ENCODE measurements around the gene NAV3.

The NAV3 gene

DNA sequence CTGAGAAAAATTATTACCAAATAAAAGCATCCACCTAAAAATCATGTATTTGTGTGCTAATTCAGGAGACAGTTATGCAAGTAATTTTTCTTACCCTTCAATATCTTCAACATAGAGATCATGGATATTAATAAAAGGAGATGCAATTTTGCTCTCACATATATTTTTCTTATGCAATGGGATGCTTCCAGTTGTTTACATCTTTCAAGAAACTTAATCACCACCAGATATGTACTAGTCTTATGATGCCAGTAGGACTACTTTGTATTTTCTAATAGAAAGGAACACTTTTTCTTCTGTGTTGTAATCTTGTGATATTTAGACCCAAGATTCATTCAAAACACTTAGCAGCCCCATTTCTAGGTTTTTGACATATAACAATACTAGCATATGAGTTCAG, 107.6 kb downstream of the NAV3 start:
- no peak for DNase-seq

DNA sequence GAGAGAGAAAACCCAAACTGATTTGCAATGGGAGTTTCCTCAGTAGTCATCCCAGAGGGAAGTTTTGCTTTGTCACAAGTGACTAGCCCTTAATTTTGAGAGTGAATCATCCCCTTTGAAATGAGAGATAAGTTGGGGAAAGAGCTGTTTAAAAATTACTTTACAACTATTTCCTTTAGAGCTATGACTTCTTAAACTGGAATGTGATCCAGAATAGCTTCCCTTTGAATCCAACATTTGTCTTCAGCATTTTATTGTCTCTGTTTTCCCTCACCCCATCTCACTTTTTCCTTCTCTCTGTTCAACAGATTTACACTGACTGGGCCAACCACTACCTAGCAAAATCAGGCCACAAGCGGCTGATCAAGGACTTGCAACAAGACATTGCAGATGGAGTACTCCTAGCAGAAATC, 109.3 kb downstream of the NAV3 start:
- no peak for DNase-seq

DNA sequence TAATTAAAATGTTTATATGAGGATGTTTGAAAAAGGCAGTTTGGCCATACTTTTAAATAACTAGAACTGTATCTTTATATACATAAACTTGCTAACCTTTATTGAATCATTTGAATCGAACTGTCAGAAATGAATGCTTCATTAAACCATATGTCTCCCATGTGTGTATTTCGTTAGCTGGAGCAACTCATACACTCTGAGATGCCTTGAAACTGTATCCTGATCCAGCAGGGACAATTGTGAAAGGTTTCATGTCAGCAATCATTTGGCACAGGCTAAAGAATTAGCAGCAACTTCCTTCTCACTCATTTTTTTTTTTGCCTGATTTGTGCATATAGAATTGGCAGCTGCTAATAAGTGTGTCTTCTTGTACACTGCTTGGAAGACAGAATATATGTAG, 109.9 kb downstream of the NAV3 start:
- DNase-seq = no peak

- DNase-seq = no peak
Observed at GRCh38 chr12:77941401-77941800, 110.7 kb downstream of the NAV3 start.

DNA sequence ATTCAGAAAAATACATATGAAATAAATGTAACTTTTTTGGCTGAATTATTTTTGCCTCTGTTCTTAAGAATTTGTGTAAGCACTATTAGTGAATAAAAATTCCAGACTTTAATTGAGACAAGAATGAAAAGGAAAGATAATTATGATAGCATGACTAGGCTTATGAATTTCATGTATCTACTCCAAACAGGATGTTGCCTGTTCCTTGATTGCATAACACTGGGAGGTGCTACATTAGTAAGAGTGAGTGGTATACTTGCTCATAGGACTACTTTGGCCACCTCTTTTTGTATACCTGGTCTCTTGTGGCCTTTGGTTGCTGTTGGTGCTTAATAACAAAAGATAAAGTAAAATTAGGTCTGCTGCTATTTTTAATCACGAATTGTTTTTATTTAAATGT, 112.8 kb downstream of the NAV3 start:
- DNase-seq = no peak

- no peak for DNase-seq
Observed at GRCh38 chr12:77946541-77947061, 115.9 kb downstream of the NAV3 start.

DNA sequence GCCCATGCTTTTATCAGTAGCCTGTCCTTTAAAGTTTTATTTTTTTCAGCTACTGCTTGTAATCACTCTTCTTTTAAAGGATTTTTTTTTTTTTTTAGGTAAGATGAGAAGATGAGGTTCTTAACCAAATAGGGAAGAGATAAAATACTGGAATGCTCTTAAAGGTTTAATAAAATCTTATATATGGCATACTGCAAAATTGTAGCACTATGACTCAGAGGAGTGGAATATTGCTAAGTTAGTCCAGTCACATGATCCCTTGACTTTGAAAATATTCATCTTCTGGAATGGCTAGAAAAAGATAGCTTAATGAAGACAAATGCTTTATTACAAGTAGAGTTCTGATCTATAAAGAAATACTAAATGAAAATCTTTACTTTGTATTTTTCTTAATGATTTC, 116.6 kb downstream of the NAV3 start:
- DNase-seq = no peak

DNA sequence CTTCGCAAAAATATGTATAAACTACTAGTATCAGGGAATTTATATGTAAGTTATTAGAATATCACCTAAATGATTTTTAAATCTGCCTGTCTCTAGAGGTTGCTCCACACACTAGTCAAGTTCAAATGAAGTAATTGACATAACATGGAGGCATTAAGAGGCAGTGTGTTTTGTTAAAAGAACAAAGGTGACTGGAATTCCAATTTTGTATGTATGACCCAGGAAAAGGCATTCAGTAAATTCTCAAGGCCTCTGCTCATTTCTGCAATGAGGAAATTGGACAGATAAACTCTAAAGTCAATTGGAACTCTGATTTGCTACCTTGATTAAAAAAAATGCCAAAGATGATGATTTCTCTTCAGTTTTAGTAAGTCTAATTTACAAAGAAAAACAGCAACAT, 117.1 kb downstream of the NAV3 start:
- DNase-seq = no peak

DNA sequence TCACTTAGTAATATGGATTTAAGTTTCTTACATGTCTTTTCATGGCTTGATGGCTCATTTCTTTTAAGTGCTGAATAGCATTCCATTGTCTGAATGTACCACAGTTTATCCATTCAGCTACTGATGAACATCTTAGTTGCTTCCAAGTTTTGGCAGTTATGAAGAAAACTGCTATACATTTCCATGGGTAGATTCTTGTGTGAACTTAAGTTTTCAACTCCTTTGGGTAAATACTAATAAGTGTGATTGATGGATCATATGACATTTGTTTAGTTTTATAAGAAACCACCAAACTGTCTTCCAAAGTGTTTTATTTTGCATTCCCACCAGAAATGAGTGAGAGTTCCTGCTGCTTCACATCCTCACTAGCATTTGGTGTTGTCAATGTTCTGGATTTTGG, 119.2 kb downstream of the NAV3 start:
- DNase-seq = no peak

DNA sequence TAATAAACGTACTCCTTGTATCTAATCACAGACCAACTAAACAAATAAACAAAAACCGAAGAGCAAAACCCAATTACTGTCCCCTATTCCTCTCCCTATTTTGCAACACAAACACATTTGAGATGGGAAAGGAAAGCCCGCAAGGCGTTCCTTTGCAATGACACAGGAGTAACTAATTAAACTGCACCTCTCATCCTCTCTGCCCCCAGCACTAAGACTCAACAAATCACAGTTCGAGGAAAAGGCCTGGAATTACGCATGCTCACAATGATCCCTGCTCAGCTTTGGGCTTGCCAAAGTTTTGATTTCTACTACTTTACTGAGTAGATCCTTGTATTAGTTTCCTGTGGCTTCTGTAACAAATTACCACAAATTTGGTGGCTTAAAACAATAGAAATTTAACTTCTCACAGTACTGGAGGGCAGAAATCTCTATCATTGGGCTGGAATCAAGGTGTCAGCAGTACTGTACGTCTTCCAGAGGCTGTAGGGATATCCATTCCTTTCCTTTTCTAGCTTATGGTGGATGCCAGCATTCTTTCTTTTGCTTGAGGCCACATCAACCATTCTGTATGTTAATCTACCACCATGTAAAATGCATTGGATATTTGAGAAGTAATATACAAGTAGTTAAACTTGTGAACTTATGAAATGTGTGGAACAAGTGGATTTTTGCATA, 123.0 kb downstream of the NAV3 start:
- no peak for DNase-seq

GRCh38 chr12:77954206-77954555, 123.5 kb downstream of the NAV3 start:
- DNase-seq = no peak

DNA sequence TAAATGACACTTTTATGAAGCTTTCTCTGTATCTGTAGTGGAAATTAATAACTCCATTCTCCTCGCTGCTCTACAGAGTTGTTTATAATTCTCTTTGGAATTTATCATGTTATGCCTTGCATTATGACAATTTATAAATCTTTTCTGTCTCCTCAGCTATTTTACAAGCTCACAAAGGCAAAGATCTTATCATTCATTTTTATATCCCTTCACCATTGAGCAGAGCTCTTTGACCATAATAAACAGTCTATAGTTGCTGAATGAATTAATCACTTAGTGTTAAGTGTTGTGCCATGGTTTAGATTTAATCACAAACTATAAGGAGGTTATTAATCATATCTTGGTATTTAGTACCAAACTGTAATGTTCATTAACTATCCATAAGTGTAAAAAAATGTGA, 126.4 kb downstream of the NAV3 start:
- DNase-seq = no peak

GRCh38 chr12:77963576-77964178, 133.0 kb downstream of the NAV3 start:
- no peak for DNase-seq

DNA sequence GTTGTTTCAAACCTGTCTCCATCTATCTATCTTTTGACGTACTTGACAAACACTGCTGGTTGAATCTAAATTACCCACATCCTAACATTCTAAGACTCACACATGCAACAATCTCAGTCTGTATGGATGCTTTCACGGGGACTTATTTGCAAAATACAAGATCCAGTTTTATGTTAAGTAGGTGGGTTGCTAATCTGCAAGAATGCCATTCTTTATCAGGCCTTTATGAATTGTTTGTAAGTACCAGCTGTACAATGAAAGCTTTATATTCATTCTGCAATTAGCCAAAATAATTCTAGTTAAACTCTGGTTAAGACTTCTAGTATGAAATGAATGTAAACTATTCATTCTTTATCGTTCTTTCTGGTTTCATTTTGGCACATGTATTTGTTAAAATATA, 135.1 kb downstream of the NAV3 start:
- DNase-seq = no peak

DNA sequence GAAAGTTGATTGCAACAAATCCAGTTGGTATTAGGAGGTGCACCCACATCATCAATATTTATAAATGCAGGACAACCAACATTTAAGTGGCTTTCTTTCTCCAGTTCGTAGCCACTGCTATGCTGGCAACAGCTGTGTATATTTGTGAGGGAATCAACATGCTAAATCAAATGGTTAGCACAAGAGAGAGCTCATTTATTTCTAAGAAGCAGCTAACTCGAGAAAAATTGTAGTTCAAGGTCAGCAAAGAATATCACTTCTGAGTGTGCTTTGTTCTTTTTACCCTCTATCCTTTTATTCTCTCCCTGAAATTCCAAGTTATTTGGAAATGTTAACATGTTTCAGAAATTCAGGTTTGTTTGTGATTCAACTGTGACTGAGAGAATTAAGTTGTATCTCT, 137.3 kb downstream of the NAV3 start:
- no peak for DNase-seq

GRCh38 chr12:77968571-77968970, 137.9 kb downstream of the NAV3 start:
- DNase-seq = no peak

DNA sequence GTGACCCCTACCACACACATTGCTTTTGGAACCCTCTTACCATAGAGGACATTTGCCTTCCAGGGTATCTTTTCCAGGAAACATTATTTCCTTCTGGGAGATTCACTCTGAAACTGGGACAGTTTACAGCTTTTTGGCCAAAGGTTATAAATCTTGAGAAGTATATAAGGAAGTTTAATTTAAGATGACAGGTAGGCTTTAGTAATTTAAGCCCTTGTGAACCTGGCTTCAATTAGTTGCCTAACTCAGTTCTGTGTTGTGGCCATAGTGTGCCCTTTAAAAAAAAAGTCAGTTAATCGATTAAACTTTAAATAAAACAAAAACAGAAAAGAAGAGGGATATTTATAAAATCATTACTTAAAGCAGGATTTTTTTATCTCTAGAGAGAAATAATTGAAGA, 142.9 kb downstream of the NAV3 start:
- DNase-seq = no peak

DNA sequence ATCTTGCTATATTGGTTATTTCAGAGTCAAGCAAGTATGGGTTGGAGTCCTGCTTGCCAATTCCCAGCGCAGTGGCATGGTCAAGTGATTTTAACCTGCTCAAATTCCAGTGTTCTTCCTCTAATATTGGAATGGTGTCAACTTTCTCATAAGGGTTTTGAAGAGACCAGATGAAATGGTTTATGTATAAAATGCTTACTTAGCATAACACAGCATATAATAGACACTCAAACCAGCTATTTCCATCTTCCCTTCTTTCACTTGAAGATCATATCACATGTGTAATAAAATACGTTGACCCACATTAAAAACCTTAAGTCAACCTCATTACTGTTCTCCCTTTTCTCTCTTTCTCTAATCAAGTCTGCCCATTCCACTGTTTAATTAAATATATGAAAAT, 144.0 kb downstream of the NAV3 start:
- no peak for DNase-seq

- no peak for DNase-seq
Observed at GRCh38 chr12:77979597-77980250, 149.0 kb downstream of the NAV3 start.

DNA sequence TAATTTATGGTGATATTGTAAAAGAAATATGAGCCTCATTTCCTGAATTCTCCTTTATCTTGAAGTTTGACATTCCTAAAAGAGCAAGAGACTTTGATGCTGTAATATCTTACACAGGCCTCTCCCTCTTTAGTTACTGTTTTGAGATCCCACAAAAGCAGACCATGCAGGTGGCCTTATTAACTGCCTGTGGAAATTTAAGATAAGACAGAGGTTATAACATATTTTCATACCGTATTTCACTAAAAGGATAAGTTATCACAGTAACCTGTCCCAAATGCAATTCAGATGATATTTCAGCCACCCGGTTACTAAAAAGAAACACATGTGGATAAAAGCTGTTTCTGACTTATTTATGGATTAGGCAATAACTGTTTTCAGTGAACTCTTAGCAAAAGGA, 150.1 kb downstream of the NAV3 start:
- no peak for DNase-seq

DNA sequence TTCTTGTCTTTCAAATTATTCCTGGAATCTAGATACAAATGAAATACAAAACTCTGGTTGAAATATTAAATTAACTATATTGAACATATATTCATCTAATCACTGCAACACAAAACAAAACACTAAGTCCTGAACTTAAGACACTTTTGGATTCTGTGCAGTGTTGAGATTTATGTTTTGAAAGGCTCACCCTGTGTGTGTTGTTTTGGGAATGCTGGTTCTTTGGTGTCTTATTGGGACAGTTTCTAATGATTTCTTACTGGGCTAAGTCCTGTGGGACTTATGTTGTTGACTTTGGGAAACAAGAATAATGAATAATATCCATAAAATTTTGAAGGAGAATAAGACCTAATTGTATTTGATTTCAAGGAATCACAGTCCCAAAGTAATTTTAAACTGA, 153.2 kb downstream of the NAV3 start:
- DNase-seq = no peak

DNA sequence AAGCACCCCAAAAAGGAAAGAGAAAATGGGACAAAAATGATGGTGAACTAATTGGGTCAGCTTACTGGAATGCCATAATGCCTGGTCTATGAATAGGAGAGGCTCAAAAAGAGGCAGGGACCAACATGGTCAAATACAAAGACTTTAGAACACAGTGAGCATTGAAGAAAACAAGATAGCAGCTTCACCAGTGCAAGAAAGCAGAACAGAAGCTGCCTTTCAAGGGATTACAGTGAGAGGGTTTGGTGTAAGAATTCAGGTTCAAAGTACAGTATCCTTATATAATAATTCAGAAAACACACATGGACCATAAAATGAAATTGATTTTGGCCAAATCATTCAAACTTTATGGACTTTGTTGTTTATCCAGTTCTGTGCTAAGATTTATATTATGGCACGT, 162.1 kb downstream of the NAV3 start:
- DNase-seq = no peak

DNA sequence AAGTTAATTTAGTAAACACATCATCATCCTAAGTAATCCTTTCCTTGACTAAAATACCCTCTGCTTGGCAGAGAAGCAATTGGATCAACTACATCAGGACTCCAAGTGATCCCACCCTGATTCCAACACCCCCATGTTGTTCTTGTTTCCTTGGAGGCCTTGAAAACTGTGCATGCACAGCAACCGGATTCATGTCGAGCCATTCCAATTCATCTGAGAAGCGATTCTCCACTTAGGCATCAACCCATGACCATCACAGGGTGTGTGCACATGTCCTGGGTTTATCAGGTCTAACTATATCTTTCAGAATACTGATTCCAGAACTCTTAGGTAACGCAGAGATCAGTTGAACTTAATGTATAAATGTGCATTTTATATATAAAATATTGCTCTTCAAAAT, 163.0 kb downstream of the NAV3 start:
- DNase-seq = no peak

DNA sequence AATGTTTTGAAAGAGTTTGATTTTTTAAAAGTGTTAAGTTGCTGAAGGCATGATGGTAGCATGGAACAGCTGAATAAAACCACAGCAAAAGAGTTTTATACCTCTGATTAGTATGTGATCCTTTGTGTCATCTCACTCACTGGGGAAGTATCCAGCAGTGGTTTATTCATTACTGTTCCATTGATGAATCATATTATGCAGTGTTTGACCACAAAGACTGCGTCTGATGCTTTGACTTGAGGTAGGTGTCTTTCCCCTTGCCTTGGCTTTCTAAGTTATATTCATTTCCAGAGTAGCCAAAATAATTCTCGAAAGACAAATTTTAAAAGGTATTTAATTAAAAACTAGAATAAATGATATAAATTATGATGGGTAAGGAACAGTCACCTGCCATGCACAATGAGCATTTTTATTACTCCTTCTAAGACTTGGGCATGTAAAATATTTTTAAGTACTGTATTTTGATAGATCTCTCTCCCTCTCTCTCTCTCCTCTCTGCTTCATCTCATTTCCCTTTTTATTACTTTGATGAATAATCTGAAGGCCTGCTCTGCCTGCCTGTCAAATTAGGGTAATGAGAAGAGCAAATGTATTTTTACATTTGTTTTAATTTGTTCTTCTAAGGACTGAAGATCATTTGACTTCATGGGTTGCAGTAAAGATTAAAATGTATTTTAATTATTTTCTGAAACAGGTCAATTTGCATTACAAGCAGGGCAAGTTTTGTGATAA, 164.9 kb downstream of the NAV3 start:
- DNase-seq = no peak

All from COR-L47 (cell line).